Prostate gland (tissue), 2 donors: ENCODE results near the gene HOOK1. TPM values are rescaled to one million over a fixed set of nuclear protein-coding genes. Genes with fewer than 3 reads are reported as not detected.

Experiments
- DNase-seq: peaks from one replicate; pipeline ENCODE4 v3.0.0-alpha.2; 2019; ENCODE audit warnings: low spot score
- H3K27ac ChIP-seq, 2 donors: fragments of 200-600 bp; sonication (generic); 2 replicates each; pipeline ENCODE4 v1.5.1; 2017 to 2019
- H3K27me3 ChIP-seq: fragments of 200-600 bp; sonication (generic); replicated peaks from 2 replicates; pipeline ENCODE4 v1.5.1; 2019; ENCODE audit not compliant: insufficient read depth
- H3K36me3 ChIP-seq, 2 donors: fragments of 200-600 bp; sonication (generic); 1 replicate in 1 of 2; 2 replicates in 1 of 2; pipeline versions ENCODE4 v1.5.1 to v1.8.1; 2017 to 2019
- H3K4me1 ChIP-seq: fragments of 200-600 bp; sonication (generic); replicated peaks from 2 replicates; pipeline ENCODE4 v1.5.1; 2019
- H3K4me3 ChIP-seq, 2 donors: fragments of 200-600 bp; sonication (generic); 2 replicates each; pipeline ENCODE4 v1.5.1; 2017 to 2019
- H3K9me3 ChIP-seq: fragments of 200-600 bp; sonication (generic); 2 replicates; pipeline ENCODE4 v1.5.1; 2017
- POLR2A ChIP-seq: fragments of 450-650 bp; IDR thresholded peaks from one replicate; pipeline ENCODE4 v1.6.1; 2016; ENCODE audit warnings: antibody characterized with exemption, mild to moderate bottlenecking
- POLR2AphosphoS5 ChIP-seq: sonication (generic); formaldehyde crosslinking; IDR thresholded peaks from one replicate; pipeline ENCODE4 v1.6.1; 2017; ENCODE audit warnings: antibody characterized with exemption
- WGBS: methylation state at CpG from one replicate; pipeline ENCODE4 v1.1.5; 2018; 5-methylcytosine and 5-hydroxymethylcytosine counted together
- intact Hi-C: fragments of 100-400 bp; cut with DNase I; formaldehyde crosslinking; loops from one replicate; pipeline ENCODE4 v1.14.2; 2022
- total RNA-seq, 2 donors: library from RNA; depleted of rRNA; stranded (reverse); fragments of >200 nt; gene quantifications; one replicate each; pipeline ENCODE4 v1.1.0, GENCODE V29; 2016
- TF ChIP-seq, protein P1 (sequence below), 4 experiments: fragments of 200-600 bp in 2 of 4; fragments of 450-650 bp in 2 of 4; sonication (generic) in 2 of 4; IDR thresholded peaks; 1 replicate in 3 of 4; 2 replicates in 1 of 4; pipeline ENCODE4 v1.5.1; 2016 to 2019; ENCODE audit warnings: antibody characterized with exemption in 4 of 4, mild to moderate bottlenecking in 2 of 4, moderate library complexity in 2 of 4

The HOOK1 gene
- total RNA-seq: 10 to 100 TPM in 1 of 2 donors, 1 to 10 TPM in 1; 8.2 to 12.0 TPM

DNA sequence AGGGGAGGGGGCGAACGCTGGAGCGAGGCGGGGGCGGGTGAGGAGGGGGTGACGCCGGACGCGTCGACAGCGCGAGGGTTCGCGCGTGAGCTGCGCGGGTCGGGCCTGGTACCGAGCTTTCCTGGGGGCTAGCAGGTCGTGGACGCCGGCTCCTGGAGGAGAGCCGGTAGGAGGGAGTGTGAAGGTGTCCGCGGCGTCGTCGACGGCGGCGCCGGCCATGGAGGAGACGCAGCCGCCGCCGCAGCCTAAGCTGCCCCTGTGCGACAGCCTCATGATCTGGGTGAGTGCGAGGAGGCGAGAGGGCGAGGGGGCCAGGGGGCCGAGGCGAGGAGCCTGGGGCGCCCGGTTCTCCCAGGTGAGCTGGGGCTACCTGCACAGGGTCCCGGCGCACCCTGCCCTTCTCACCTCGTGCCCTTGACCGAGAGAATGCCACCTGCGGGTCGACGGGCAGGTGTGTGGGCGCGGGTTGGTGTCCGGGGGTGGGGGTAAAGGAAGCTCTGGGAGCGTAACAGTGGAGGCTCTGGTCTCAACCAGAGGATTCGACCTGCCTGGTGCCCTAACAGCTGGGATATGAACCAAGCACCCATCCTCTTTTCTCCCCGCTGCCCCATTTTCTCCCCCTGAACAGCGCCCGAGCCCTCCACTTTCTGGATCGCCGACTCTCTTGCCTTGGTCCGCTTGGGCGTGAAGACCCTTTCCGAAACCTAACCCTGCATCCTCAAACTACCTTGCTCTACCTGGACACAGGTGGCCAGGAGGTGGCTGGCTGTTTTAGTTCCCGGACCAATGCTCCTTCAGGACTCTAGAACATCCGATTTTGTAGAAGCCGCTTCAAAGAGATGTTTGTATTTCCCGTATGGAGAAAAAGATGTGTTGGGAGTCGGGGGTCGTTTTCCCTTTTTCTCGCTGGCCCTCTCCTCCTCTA is at the start of gene HOOK1:
HOOK1 (plus strand) TSS at position 49 of the 925 bp plus-strand sequence; CDS start at position 218, 169 bp downstream.
- H3K27me3 ChIP-seq: no peaks in the 10 kb centered on the region
- DNase-seq: peak; percentile 11
- H3K9me3 ChIP-seq: no peaks in the 10 kb centered on the region
- 13% methylated on average over 41 of the region's 71 CpGs for WGBS
- intact Hi-C loops: no loop called here
- no peaks in the 10 kb centered on the region for H3K4me1 ChIP-seq
- peak within 1 kb of the TSS; percentile 81 to 85 for H3K27ac ChIP-seq
- no peaks in the 10 kb centered on the region for H3K36me3 ChIP-seq
- TF ChIP-seq, protein P1, sequence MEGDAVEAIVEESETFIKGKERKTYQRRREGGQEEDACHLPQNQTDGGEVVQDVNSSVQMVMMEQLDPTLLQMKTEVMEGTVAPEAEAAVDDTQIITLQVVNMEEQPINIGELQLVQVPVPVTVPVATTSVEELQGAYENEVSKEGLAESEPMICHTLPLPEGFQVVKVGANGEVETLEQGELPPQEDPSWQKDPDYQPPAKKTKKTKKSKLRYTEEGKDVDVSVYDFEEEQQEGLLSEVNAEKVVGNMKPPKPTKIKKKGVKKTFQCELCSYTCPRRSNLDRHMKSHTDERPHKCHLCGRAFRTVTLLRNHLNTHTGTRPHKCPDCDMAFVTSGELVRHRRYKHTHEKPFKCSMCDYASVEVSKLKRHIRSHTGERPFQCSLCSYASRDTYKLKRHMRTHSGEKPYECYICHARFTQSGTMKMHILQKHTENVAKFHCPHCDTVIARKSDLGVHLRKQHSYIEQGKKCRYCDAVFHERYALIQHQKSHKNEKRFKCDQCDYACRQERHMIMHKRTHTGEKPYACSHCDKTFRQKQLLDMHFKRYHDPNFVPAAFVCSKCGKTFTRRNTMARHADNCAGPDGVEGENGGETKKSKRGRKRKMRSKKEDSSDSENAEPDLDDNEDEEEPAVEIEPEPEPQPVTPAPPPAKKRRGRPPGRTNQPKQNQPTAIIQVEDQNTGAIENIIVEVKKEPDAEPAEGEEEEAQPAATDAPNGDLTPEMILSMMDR (IDR thresholded peaks at IDR 0.05): no peak
- peak; percentile 70 for TF ChIP-seq POLR2A
- peak within 1 kb of the TSS; percentile 64 to 79 for H3K4me3 ChIP-seq

DNA sequence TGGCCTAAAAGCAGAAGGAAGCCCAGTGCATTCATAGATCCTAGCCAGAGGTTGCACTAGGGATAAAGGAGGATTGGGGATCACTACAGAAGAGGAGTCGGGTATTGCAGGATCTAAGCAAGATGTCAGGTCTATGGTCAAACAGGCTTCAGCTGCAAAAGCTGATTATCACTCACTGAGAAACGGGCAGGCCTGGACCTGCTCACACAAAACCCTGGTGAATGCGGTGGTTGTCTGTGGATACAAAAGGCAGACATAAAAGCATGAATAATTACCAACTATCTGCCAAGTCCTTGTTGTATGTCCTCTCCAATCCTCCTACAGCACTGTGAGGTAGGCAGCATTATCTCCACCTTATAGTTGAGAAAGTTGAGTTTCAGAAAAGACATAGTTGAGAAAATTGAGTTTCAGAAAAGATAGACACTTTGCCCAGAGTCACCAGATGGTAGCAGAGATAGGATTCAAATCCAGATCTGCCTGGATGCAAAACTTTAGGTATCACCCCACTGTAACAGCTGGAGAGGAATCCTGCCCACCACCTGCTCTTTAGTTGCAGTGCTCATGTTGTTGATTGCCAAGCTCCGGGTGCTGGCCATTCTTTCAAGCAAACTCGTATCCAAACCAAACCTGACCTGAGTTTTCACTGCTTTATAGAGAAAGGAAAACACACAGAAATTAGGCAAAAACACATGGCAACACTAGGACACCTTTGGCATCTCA is 49.6 kb upstream of the HOOK1 start:
- Histone ChIP-seq H3K9me3 (no peaks in the 10 kb centered on the region), H3K27me3 (no peaks in the 10 kb centered on the region), H3K4me3 (no peak overlapping the region), H3K4me1 (no peaks in the 10 kb centered on the region), H3K27ac (no peak overlapping the region), H3K36me3 (no peaks in the 10 kb centered on the region)
- intact Hi-C loops: no loop called here
- WGBS: 51% methylated on average over 5 of the region's 5 CpGs
- DNase-seq: peak; percentile 40
- no peak for TF ChIP-seq POLR2A
- TF ChIP-seq, protein P1 (IDR thresholded peaks at IDR 0.05): no peak
- TF ChIP-seq POLR2AphosphoS5: no peak

DNA sequence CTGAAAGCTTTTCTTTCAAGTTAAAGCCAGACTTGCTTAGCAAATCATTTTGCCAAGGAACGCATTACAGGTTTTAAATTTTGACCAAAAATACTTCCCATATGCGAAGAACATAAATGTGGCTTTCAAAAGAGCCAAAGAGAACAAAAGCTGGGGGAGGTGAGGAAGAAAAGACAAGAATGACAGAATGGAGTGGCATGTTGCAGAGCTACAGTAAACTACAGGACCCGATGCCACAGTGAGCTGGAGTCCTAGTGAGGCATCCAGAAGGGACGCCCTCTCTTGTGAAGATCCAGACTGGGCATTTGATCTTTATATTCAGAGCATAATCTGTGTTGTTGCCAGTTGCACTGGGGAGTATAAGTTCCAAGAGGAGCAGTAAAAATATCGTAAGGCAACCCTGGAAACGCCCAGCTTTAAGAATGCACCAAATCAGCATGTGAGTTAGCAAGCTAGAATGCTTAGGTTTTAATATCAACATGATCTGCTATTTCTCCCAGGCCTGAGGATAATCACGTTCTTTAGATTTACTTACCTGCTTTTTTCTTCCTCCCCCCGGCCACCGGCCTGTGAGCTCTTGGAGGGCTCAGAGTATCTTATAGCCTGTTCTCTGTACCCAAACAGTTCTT is 48.4 kb upstream of the HOOK1 start:
- Histone ChIP-seq H3K9me3 (no peaks in the 10 kb centered on the region), H3K27me3 (no peaks in the 10 kb centered on the region), H3K4me1 (no peaks in the 10 kb centered on the region), H3K4me3 (no peak overlapping the region), H3K27ac (no peak overlapping the region), H3K36me3 (no peaks in the 10 kb centered on the region)
- TF ChIP-seq, protein P1 (IDR thresholded peaks at IDR 0.05): no peak
- TF ChIP-seq POLR2A (no peak), POLR2AphosphoS5 (no peak)
- 68% methylated on average over 9 of the region's 9 CpGs for WGBS
- intact Hi-C loops: no loop called here
- no peak for DNase-seq

DNA sequence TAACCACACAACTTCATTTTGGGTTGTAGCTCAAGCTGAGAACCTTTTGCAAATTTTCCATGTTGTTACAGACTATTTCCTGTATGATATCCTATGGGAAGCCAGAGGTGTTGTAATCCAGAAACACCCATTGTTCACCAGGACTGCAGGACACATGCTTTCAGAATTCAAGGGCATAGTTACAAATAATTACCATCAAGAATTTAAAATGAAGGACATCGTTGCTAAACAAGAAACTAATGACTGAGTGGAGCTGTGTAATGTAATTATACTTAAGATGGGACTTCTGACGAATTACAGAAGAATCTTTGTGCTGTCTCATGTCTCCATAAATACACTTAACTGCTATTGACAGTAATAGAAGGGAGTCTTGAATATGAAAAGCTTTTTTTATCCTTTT is 47.6 kb upstream of the HOOK1 start:
- Histone ChIP-seq H3K4me1 (no peaks in the 10 kb centered on the region), H3K4me3 (no peak overlapping the region), H3K9me3 (no peaks in the 10 kb centered on the region), H3K27ac (no peak overlapping the region), H3K27me3 (no peaks in the 10 kb centered on the region), H3K36me3 (no peaks in the 10 kb centered on the region)
- DNase-seq: no peak
- intact Hi-C loops: no loop called here
- no peak for TF ChIP-seq POLR2A
- TF ChIP-seq, protein P1 (IDR thresholded peaks at IDR 0.05): no peak
- TF ChIP-seq POLR2AphosphoS5: no peak
- 54% methylated on average over 2 of the region's 2 CpGs for WGBS
